Smooth muscle cell (in vitro differentiated cells): ENCODE data around the gene TRIM40. TPM values are rescaled to one million over a fixed set of nuclear protein-coding genes. Genes with fewer than 3 reads are reported as not detected.
"Not testable (repeated sequence)": the region's sequence is repeated elsewhere in the genome, so short reads cannot be mapped to it uniquely, and the experiment has no call there.

Source experiments
- DNase-seq: peaks from one replicate; lab custom pipeline; 2025; ENCODE audit not compliant: unreplicated experiment; lab: John Stamatoyannopoulos, UW
- H2AFZ ChIP-seq: fragments of 200-600 bp; sonication (generic); 2 replicates; pipeline ENCODE4 v1.6.0; 2016; ENCODE audit warnings: antibody characterized with exemption, low read depth, mild to moderate bottlenecking
- H3F3A ChIP-seq: fragments of 200-600 bp; sonication (generic); 2 replicates; pipeline ENCODE4 v1.6.0; 2017; ENCODE audit warnings: antibody characterized with exemption, low read depth
- H3K27ac ChIP-seq: fragments of 200-600 bp; sonication (generic); 2 replicates; pipeline ENCODE4 v1.5.1; 2016; ENCODE audit warnings: low read depth, mild to moderate bottlenecking
- H3K27me3 ChIP-seq: fragments of 200-600 bp; sonication (generic); 2 replicates; pipeline ENCODE4 v1.6.1; 2016; ENCODE audit warnings: low read depth, mild to moderate bottlenecking
- H3K36me3 ChIP-seq: fragments of 200-600 bp; sonication (generic); 2 replicates; pipeline ENCODE4 v1.5.1; 2016; ENCODE audit warnings: low read depth
- H3K4me1 ChIP-seq: fragments of 200-600 bp; sonication (generic); 2 replicates; pipeline ENCODE4 v1.5.1; 2016; ENCODE audit warnings: low read depth
- H3K4me2 ChIP-seq: fragments of 200-600 bp; sonication (generic); 2 replicates; pipeline ENCODE4 v1.6.0; 2016; ENCODE audit warnings: mild to moderate bottlenecking
- H3K4me3 ChIP-seq: fragments of 200-600 bp; sonication (generic); 2 replicates; pipeline ENCODE4 v1.5.1; 2016; ENCODE audit warnings: mild to moderate bottlenecking
- H3K79me2 ChIP-seq: fragments of 200-600 bp; sonication (generic); 2 replicates; pipeline ENCODE4 v1.6.0; 2016; ENCODE audit warnings: low read depth, mild to moderate bottlenecking
- H3K9ac ChIP-seq: fragments of 200-600 bp; sonication (generic); 2 replicates; pipeline ENCODE4 v1.6.0; 2016; ENCODE audit warnings: low read depth
- H3K9me3 ChIP-seq: fragments of 200-600 bp; sonication (generic); replicated peaks from 2 replicates; pipeline ENCODE4 v1.5.1; 2016; ENCODE audit warnings: low read depth
- H4K20me1 ChIP-seq: fragments of 200-600 bp; sonication (generic); 2 replicates; pipeline ENCODE4 v1.6.0; 2016; ENCODE audit warnings: low read depth
- CTCF ChIP-seq: fragments of 200-600 bp; sonication (generic); IDR thresholded peaks from 2 replicates; pipeline ENCODE4 v1.5.1; 2017; ENCODE audit warnings: borderline replicate concordance, mild to moderate bottlenecking, antibody characterized with exemption; ENCODE audit not compliant: insufficient read depth, poor library complexity, severe bottlenecking
- WGBS: methylation state at CpG from one replicate; pipeline ENCODE4 v1.1.7; 2016; ENCODE audit warnings: low lambda C conversion rate; 5-methylcytosine and 5-hydroxymethylcytosine counted together
- polyA plus RNA-seq: library from polyadenylated mRNA; unstranded; fragments of >200 nt; fragmentation: Nextera tagmentation; extraction: Ambion mirVana; gene quantifications from 2 replicates; pipeline ENCODE4 v1.2.1, GENCODE V29; 2016
- total RNA-seq: library from RNA; depleted of rRNA; stranded (reverse); fragments of >200 nt; gene quantifications from 2 replicates; pipeline ENCODE4 v1.2.3, GENCODE V29; 2014

The TRIM40 gene
- total and polyA plus RNA-seq, 2 experiments from 2014 or later: not detected

- TF ChIP-seq CTCF: no peak
- Histone ChIP-seq H3K9ac (no peak overlapping the region), H3K4me3 (no peak overlapping the region), H3F3A (no peaks in the 10 kb centered on the region), H2AFZ (no peak overlapping the region), H3K27me3 (peaks cover 93% of the 10 kb centered on the region), H3K36me3 (no peaks in the 10 kb centered on the region), H3K27ac (no peak overlapping the region), H3K9me3 (no peaks in the 10 kb centered on the region), H3K4me2 (no peak overlapping the region), H3K79me2 (no peaks in the 10 kb centered on the region), H4K20me1 (no peaks in the 10 kb centered on the region), H3K4me1 (no peaks in the 10 kb centered on the region)
- no peak for DNase-seq
- 81% methylated on average over 2 of the region's 2 CpGs for WGBS
Measured at GRCh38 chr6:30131947-30132497, 3.9 kb upstream of the TRIM40 start.

DNA sequence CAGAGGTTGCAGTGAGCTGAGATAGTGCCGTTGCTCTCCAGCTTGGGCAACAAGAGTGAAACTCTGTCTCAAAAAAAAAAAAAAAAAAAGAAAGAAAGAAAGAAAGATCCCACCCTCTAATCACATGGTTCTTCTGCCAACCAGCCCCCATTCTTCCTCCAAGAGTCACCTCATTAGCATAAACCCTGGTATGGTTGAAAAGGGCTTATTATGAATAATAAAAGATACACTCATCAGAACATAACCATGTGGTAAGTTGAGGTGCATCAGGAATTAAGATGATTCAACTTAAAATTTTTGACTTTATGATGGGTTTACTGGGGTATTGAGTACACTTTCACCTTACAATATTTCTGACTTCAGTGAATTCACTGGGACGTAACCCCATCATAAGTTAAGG is 793 bp upstream of the TRIM40 start:
- Histone ChIP-seq H3K36me3 (no peaks in the 10 kb centered on the region), H3K4me3 (no peak overlapping the region), H3K9me3 (no peaks in the 10 kb centered on the region), H3K4me2 (no peak overlapping the region), H3K4me1 (no peaks in the 10 kb centered on the region), H3K9ac (no peak overlapping the region), H3K27ac (no peak overlapping the region), H4K20me1 (no peaks in the 10 kb centered on the region), H2AFZ (no peak overlapping the region), H3K79me2 (no peaks in the 10 kb centered on the region), H3F3A (no peaks in the 10 kb centered on the region), H3K27me3 (peaks cover 80% of the 10 kb centered on the region)
- no peak for TF ChIP-seq CTCF
- DNase-seq: no peak
- WGBS: 85% methylated on average over 1 of the region's 2 CpGs

DNA sequence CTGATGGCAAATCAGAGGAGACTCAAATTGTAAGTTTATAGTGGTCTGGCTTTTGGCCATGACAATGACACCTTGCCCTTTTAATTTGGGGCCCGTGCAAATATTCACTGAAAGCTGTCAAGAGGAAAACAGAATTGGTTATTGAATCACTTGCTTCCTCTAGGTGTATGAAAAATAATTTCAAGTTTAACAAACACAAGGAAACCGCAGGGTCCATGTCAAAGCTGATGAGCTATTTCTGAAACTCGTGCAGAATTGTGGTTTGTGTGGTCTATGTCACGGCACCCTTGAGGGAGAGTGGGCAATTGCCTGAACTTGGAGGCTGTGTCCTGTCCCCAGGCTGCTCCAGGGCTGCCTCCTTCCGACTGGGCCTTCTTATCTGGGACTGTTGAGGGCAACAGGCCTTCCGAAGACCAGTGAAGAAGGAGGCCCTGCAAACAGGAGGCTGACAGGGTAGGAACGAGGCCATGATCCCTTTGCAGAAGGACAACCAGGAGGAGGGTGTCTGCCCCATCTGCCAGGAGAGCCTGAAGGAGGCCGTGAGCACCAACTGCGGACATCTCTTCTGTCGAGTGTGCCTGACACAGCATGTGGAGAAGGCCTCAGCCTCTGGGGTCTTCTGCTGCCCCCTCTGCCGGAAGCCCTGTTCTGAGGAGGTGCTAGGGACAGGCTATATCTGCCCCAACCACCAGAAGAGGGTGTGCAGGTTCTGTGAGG is 788 bp downstream of the TRIM40 start:
- Histone ChIP-seq H3K9ac (no peak overlapping the region), H3K4me2 (no peak overlapping the region), H3K27ac (no peak overlapping the region), H3K4me3 (no peak overlapping the region), H3K79me2 (no peaks in the 10 kb centered on the region), H3K4me1 (no peaks in the 10 kb centered on the region), H3K36me3 (no peaks in the 10 kb centered on the region), H4K20me1 (no peaks in the 10 kb centered on the region), H3F3A (no peaks in the 10 kb centered on the region), H3K9me3 (no peaks in the 10 kb centered on the region), H2AFZ (no peak overlapping the region), H3K27me3 (peaks cover 76% of the 10 kb centered on the region)
- WGBS: 84% methylated on average over 11 of the region's 11 CpGs
- DNase-seq: no peak
- TF ChIP-seq CTCF: no peak

GRCh38 chr6:30140240-30140639 is 4.3 kb downstream of the TRIM40 start:
- H3K27me3 ChIP-seq: peaks cover 77% of the 10 kb centered on the region
- not testable (repeated sequence) for H3K4me3 ChIP-seq, H3F3A ChIP-seq, H4K20me1 ChIP-seq, H2AFZ ChIP-seq, DNase-seq, H3K4me2 ChIP-seq, H3K27ac ChIP-seq, H3K4me1 ChIP-seq, H3K79me2 ChIP-seq, H3K9me3 ChIP-seq, H3K36me3 ChIP-seq, H3K9ac ChIP-seq
- 86% methylated on average over 8 of the region's 8 CpGs for WGBS
